OCI-LY7 (cell line): ENCODE results near the gene PTPN14. TPM values are rescaled to one million over a fixed set of nuclear protein-coding genes. Genes with fewer than 3 reads are reported as not detected.

ENCODE experiments used
- BruUV-seq: library from RNA; stranded (reverse); fragments of 400-500 nt; replicated peaks from 2 replicates; lab custom pipeline; 2021; lab: Mats Ljungman, UMichigan
- CTCF ChIA-PET: fragments of 300-600 bp; sonication (Branson Sonifier 250); formaldehyde crosslinking; loops from one replicate; lab custom pipeline; 2022; ENCODE audit warnings: antibody characterized with exemption; ENCODE audit not compliant: unreplicated experiment; lab: Charles Lee
- POLR2A ChIA-PET: fragments of 300-600 bp; sonication (Branson Sonifier 250); formaldehyde crosslinking; loops from one replicate; lab custom pipeline; 2022; ENCODE audit warnings: antibody characterized with exemption; lab: Charles Lee
- DNase-seq: peaks from one replicate; pipeline ENCODE4 v3.0.0-alpha.2; 2015; ENCODE audit warnings: low spot score
- H2AFZ ChIP-seq: fragments of 200-600 bp; sonication (generic), shearing (Covaris generic); 2 replicates; pipeline ENCODE4 v1.6.1; 2014; ENCODE audit warnings: mild to moderate bottlenecking, antibody characterized with exemption, low read length, moderate library complexity
- H3K27ac ChIP-seq: fragments of 200-600 bp; sonication (generic); 2 replicates; pipeline ENCODE4 v1.5.1; 2014; ENCODE audit warnings: mixed run types, low read depth, mild to moderate bottlenecking, moderate library complexity, low read length, inconsistent platforms; ENCODE audit not compliant: poor library complexity, severe bottlenecking
- H3K36me3 ChIP-seq: fragments of 200-600 bp; sonication (generic); 2 replicates; pipeline ENCODE4 v1.6.1; 2014; ENCODE audit warnings: mild to moderate bottlenecking, antibody characterized with exemption, low read length, moderate library complexity, mixed read lengths; ENCODE audit not compliant: insufficient read depth
- H3K4me1 ChIP-seq: fragments of 200-600 bp; sonication (generic); 2 replicates; pipeline ENCODE4 v1.5.1; 2014; ENCODE audit warnings: mild to moderate bottlenecking, low read length; ENCODE audit not compliant: insufficient read depth, poor library complexity, severe bottlenecking
- H3K4me2 ChIP-seq: fragments of 200-600 bp; sonication (generic); 2 replicates; pipeline ENCODE4 v1.6.1; 2014; ENCODE audit warnings: mild to moderate bottlenecking, low read length
- H3K4me3 ChIP-seq: fragments of 200-600 bp; sonication (generic); 2 replicates; pipeline ENCODE4 v1.5.1; 2014; ENCODE audit warnings: mild to moderate bottlenecking, low read depth, low read length; ENCODE audit not compliant: poor library complexity, severe bottlenecking
- H3K79me2 ChIP-seq: fragments of 200-600 bp; sonication (generic); 2 replicates; pipeline ENCODE4 v1.6.1; 2016; ENCODE audit warnings: low read depth, mild to moderate bottlenecking, low read length, moderate library complexity, mixed read lengths; ENCODE audit not compliant: insufficient read depth
- H3K9me2 ChIP-seq: fragments of 200-600 bp; sonication (generic); 2 replicates; pipeline ENCODE4 v1.6.1; 2016; ENCODE audit warnings: mild to moderate bottlenecking, low read length, mixed read lengths; ENCODE audit not compliant: insufficient read depth
- H3K9me3 ChIP-seq: fragments of 200-600 bp; sonication (generic); 2 replicates; pipeline ENCODE4 v1.6.1; 2014; ENCODE audit warnings: mild to moderate bottlenecking, mixed run types, low read length, mixed read lengths
- H4K20me1 ChIP-seq: fragments of 200-600 bp; sonication (generic); 2 replicates; pipeline ENCODE4 v1.6.1; 2014; ENCODE audit warnings: mild to moderate bottlenecking, antibody characterized with exemption, low read length, moderate library complexity, mixed read lengths; ENCODE audit not compliant: insufficient read depth
- CTCF ChIP-seq: fragments of 200-600 bp; sonication (generic); conservative IDR thresholded peaks from 2 replicates; pipeline ENCODE4 v1.5.1; 2014; ENCODE audit warnings: mild to moderate bottlenecking, antibody characterized with exemption, low read length, moderate library complexity, mixed read lengths
- EZH2phosphoT487 ChIP-seq: fragments of 200-600 bp; sonication (generic); IDR thresholded peaks from 2 replicates; pipeline ENCODE4 v1.6.1; 2018; ENCODE audit warnings: low read depth, borderline replicate concordance, mild to moderate bottlenecking, mixed run types, antibody characterized with exemption, low read length, moderate library complexity, mixed read lengths
- intact Hi-C: fragments of 100-400 bp; cut with micrococcal nuclease; formaldehyde crosslinking; loops from one replicate; pipeline ENCODE4 v1.10.0; 2022; ENCODE audit not compliant: unreplicated experiment
- total RNA-seq, 2 experiments: library from RNA; depleted of rRNA in 1 of 2; stranded (reverse); fragments of >200 nt in 1 of 2; shearing (Covaris generic) in 1 of 2; gene quantifications; 2 replicates each; pipeline ENCODE4 v1.2.3, GENCODE V29; 2014 to 2022

The PTPN14 gene
- total RNA-seq, 2 experiments from 2014 or later = not detected

- no peak for DNase-seq
- no peaks in the 10 kb centered on the region for H3K79me2 ChIP-seq
- no peaks in the 10 kb centered on the region for H3K9me2 ChIP-seq
- H3K4me1 ChIP-seq = no peaks in the 10 kb centered on the region
- ChIA-PET CTCF (no interaction called here), POLR2A (no interaction called here)
- intact Hi-C loops = no loop called here
- no peak overlapping the region for H3K27ac ChIP-seq
- H3K4me3 ChIP-seq = no peak overlapping the region
- BruUV-seq = no TSS peak
- no peak overlapping the region for H2AFZ ChIP-seq
- H3K9me3 ChIP-seq = no peaks in the 10 kb centered on the region
- H3K36me3 ChIP-seq = no peaks in the 10 kb centered on the region
- H4K20me1 ChIP-seq = no peaks in the 10 kb centered on the region
- no peak for TF ChIP-seq EZH2phosphoT487
- H3K4me2 ChIP-seq = no peak overlapping the region
Measured at GRCh38 chr1:214367841-214368240, 183.6 kb downstream of the PTPN14 start.

GRCh38 chr1:214364786-214365295 is 186.6 kb downstream of the PTPN14 start:
- no peaks in the 10 kb centered on the region for H3K36me3 ChIP-seq
- ChIA-PET CTCF (no interaction called here), POLR2A (no interaction called here)
- intact Hi-C loops = no loop called here
- no peaks in the 10 kb centered on the region for H4K20me1 ChIP-seq
- DNase-seq = no peak
- H3K4me2 ChIP-seq = no peak overlapping the region
- no TSS peak for BruUV-seq
- H3K9me3 ChIP-seq = no peaks in the 10 kb centered on the region
- no peak overlapping the region for H3K27ac ChIP-seq
- no peak for TF ChIP-seq CTCF
- H2AFZ ChIP-seq = no peak overlapping the region
- no peak overlapping the region for H3K4me3 ChIP-seq
- no peaks in the 10 kb centered on the region for H3K4me1 ChIP-seq
- no peaks in the 10 kb centered on the region for H3K79me2 ChIP-seq
- H3K9me2 ChIP-seq = no peaks in the 10 kb centered on the region

GRCh38 chr1:214364386-214364785 is 187.0 kb downstream of the PTPN14 start:
- no peaks in the 10 kb centered on the region for H3K79me2 ChIP-seq
- H3K36me3 ChIP-seq = no peaks in the 10 kb centered on the region
- POLR2A ChIA-PET = no interaction called here
- DNase-seq = no peak
- H3K9me3 ChIP-seq = no peaks in the 10 kb centered on the region
- H3K27ac ChIP-seq = no peak overlapping the region
- no peaks in the 10 kb centered on the region for H3K9me2 ChIP-seq
- BruUV-seq = no TSS peak
- no peak for TF ChIP-seq EZH2phosphoT487
- TF ChIP-seq CTCF = no peak
- CTCF ChIA-PET = no interaction called here
- intact Hi-C loops = no loop called here
- no peaks in the 10 kb centered on the region for H3K4me1 ChIP-seq
- H2AFZ ChIP-seq = no peak overlapping the region
- H3K4me3 ChIP-seq = no peak overlapping the region
- no peaks in the 10 kb centered on the region for H4K20me1 ChIP-seq
- H3K4me2 ChIP-seq = no peak overlapping the region
